ENCODE results near the gene GRAMD1B.

The GRAMD1B gene

GRCh38 chr11:123469089-123469488 is 39.0 kb downstream of the GRAMD1B start:
- no peak for FAIRE-seq
- no peak for DNase-seq (ENCODE audit: insufficient read length, low spot score)
- TF ChIP-seq POLR2A (IDR thresholded peaks at IDR 0.05; ENCODE audit: low read depth, low read length), result no peak

- FAIRE-seq (no peak), DNase-seq (ENCODE audit: insufficient read length, low spot score) (no peak)
- TF ChIP-seq POLR2A (IDR thresholded peaks at IDR 0.05; ENCODE audit: low read depth, low read length), result no peak
Observed at GRCh38 chr11:123469586-123469985, 39.5 kb downstream of the GRAMD1B start.

GRCh38 chr11:123470842-123471241 is 40.8 kb downstream of the GRAMD1B start:
- DNase-seq (ENCODE audit: insufficient read length, low spot score) (no peak), FAIRE-seq (no peak)
- no peak for TF ChIP-seq POLR2A (IDR thresholded peaks at IDR 0.05; ENCODE audit: low read depth, low read length)

GRCh38 chr11:123472236-123472935 is 42.3 kb downstream of the GRAMD1B start:
- no peak for TF ChIP-seq POLR2A (IDR thresholded peaks at IDR 0.05; ENCODE audit: low read depth, low read length)

GRCh38 chr11:123473941-123474677 is 44.0 kb downstream of the GRAMD1B start:
- DNase-seq (ENCODE audit: insufficient read length, low spot score) (peak; percentile 39), FAIRE-seq (no peak)
- TF ChIP-seq POLR2A (IDR thresholded peaks at IDR 0.05; ENCODE audit: low read depth, low read length), result no peak

More at GRCh38 chr11:123472236-123472935, 42.3 kb downstream of the GRAMD1B start:
- FAIRE-seq (no peak), DNase-seq (ENCODE audit: insufficient read length, low spot score) (no peak)

DNA sequence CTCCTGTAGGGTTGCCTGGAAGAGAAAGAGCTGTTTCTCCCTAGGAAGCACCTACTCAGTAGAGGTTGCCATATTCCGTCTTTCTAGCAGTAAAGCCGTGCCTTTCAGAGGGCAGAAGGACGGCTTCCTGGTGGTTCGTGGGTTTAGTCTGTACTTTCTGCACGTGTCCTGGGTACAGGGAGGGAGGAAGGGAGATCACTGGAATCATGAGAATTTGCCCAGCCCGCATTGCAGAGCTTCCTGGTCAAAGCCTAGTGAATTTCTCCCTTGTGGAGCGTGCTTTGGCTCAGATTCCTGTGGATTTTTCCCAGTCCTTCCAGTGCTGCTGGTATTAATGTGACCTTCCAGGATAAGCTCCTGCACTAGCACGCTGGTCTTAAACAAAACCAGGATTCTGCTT is 44.9 kb downstream of the GRAMD1B start:
- TF ChIP-seq POLR2A (IDR thresholded peaks at IDR 0.05; ENCODE audit: low read depth, low read length), result no peak
- DNase-seq (ENCODE audit: insufficient read length, low spot score) (no peak), FAIRE-seq (no peak)

DNA sequence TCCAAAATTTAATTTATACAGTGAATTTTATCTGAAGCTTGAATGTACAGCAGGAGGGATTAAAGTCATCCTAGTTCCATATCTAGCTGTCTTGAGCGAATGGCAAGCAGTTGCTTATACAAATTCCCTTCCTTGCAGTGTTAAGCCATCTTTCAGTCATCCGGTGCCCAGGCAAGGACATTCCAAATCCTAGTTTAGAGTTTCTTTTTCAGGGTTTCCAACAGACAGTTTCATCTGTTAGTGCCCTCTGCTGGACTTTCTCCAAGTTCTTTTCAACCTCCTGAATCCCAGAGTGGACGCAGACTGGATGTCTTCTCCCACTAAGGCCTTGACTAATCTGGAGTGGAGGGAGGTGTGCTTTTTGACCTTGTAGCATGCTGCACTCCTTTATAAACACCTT is 45.4 kb downstream of the GRAMD1B start:
- TF ChIP-seq POLR2A (IDR thresholded peaks at IDR 0.05; ENCODE audit: low read depth, low read length), result no peak
- FAIRE-seq, result no peak
- DNase-seq (ENCODE audit: insufficient read length, low spot score), result peak; percentile 8

DNA sequence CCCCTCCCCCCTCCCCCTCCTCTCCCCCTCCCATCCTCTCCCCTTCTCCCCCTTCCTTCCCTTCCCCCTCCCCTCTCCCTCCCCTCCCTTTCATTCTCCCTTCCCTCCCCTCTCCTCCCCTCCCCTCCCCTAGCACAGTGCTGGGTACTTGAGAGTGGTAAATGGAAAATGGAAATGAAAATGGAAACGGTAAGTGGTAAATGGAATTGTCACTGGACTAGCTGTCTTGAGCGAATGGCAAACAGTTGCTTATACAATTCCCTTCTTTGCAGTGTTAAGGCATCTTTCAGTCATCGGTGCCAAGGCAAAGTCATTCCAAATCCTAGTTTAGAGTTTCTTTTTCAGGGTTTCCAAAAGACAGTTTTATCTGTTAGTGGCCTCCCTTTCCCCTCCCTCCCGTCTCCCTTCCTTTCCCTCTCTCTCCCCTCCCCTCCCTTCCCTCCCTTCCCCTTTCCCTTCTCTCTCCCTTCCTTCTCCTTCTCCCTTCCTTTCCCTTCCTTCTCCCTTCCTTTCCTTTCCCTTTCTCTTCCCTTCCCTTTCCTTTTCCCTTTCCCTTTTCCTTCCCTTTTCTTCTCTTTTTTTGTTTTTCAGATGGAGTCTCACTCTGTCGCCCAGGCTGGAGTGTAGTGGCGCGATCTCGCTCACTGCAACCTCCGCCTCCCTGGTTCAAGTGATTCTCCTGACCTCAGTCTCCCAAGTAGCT is 47.3 kb downstream of the GRAMD1B start:
- no peak for FAIRE-seq
- TF ChIP-seq POLR2A (IDR thresholded peaks at IDR 0.05; ENCODE audit: low read depth, low read length), result no peak
- DNase-seq (ENCODE audit: insufficient read length, low spot score), result no peak

- peak; percentile 50 for DNase-seq (ENCODE audit: insufficient read length, low spot score)
- peak; percentile 78 for FAIRE-seq
- no peak for TF ChIP-seq POLR2A (IDR thresholded peaks at IDR 0.05; ENCODE audit: low read depth, low read length)
Observed at GRCh38 chr11:123478352-123478987, 48.4 kb downstream of the GRAMD1B start.

DNA sequence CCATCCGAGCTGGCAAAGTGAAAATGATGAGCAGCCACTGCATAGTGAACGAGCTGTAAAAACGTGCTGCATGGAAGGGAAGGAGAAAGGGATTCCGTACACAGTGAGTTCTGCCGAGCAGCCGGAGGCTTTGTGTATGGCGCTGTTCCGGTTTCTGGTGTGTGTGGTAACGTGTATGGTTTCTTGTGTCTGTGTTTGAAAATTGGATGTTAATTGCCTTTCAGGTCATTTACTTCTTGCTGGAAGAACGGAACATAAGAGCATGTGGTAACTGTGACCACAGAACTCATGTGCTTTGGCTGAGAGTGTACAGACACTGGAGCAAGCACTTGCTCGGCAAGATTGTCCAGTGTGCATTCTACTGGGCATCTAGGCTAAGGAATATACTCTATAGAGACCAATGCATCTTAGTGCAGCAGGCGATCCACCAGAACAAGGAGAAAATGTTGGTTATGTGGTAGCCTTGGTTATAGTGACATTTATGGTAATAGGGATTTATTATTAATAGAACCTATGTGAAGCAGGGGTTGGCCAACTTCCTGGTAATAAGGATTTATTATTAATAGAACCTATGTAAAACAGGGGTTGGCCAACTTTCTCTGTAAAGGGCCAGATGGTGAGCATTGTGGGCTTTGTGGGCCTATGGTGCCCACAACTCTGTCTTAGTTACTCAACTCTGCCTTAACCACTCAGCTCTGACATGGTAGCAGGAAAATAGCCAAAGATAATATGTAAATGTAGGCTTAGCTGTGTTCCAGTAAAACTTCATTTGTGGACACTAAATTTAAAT is 49.2 kb downstream of the GRAMD1B start:
- FAIRE-seq (no peak), DNase-seq (ENCODE audit: insufficient read length, low spot score) (no peak)
- TF ChIP-seq POLR2A (IDR thresholded peaks at IDR 0.05; ENCODE audit: low read depth, low read length), result no peak

GRCh38 chr11:123480290-123480815 is 50.3 kb downstream of the GRAMD1B start:
- TF ChIP-seq POLR2A (IDR thresholded peaks at IDR 0.05; ENCODE audit: low read depth, low read length), result no peak
- DNase-seq (ENCODE audit: insufficient read length, low spot score), result no peak
- FAIRE-seq, result no peak

DNA sequence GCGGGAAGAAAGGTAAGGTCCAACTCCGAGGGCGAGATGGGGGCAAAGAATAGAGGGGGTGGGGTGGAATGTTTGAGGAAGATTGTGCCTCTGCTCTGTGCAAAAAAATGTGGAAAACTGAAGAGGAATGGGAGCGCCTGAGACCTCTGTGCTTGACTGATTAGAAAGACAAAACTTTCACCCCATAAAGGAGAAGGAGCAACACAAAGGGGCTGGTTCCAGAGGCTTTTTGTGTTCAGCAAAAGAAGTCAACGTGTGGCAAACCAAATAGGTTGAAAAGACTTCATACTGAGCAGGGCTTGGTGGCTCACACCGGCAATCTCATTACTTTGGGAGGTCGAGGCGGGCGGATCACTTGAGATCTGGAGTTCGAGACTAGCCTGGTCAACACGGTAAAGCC is 50.8 kb downstream of the GRAMD1B start:
- FAIRE-seq (no peak), DNase-seq (ENCODE audit: insufficient read length, low spot score) (no peak)
- TF ChIP-seq POLR2A (IDR thresholded peaks at IDR 0.05; ENCODE audit: low read depth, low read length), result no peak

DNA sequence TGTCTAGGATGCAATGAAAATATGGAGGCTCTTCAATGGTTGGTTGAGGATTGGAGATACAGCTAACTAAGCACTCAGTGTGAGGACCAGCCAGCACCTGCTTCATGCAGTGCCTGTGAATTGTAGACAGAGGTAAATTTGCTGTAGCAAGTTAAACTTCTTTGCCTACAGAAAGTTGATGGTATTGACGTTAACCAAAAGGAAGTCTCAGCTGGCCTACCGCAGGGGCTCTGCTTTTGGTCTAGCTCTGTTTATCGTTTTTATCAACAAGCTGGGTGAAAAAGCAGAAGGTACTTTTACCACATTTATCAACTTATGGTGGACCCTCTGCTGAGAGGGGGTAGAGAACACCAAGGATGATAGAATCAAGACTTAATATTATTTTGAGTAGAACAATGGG is 51.6 kb downstream of the GRAMD1B start:
- DNase-seq (ENCODE audit: insufficient read length, low spot score) (no peak), FAIRE-seq (no peak)
- no peak for TF ChIP-seq POLR2A (IDR thresholded peaks at IDR 0.05; ENCODE audit: low read depth, low read length)
